Melanocyte of skin (primary cell): Measurements from ENCODE around the gene PSTPIP2. TPM values are rescaled to one million over a fixed set of nuclear protein-coding genes. Genes with fewer than 3 reads are reported as not detected.

ENCODE experiments used
- small RNA-seq, 2 donors: library from RNA; depleted of rRNA; stranded (forward); fragments of <200 nt; gene quantifications; one replicate each; pipeline ENCODE3, GENCODE V24; 2012
- total RNA-seq, 2 donors: library from RNA; depleted of rRNA; stranded (reverse); fragments of >200 nt; gene quantifications; 2 replicates each; pipeline ENCODE4 v1.2.3, GENCODE V29; 2012

The PSTPIP2 gene
- total RNA-seq, result 1 to 10 TPM; 1.3 to 2.4 TPM

DNA sequence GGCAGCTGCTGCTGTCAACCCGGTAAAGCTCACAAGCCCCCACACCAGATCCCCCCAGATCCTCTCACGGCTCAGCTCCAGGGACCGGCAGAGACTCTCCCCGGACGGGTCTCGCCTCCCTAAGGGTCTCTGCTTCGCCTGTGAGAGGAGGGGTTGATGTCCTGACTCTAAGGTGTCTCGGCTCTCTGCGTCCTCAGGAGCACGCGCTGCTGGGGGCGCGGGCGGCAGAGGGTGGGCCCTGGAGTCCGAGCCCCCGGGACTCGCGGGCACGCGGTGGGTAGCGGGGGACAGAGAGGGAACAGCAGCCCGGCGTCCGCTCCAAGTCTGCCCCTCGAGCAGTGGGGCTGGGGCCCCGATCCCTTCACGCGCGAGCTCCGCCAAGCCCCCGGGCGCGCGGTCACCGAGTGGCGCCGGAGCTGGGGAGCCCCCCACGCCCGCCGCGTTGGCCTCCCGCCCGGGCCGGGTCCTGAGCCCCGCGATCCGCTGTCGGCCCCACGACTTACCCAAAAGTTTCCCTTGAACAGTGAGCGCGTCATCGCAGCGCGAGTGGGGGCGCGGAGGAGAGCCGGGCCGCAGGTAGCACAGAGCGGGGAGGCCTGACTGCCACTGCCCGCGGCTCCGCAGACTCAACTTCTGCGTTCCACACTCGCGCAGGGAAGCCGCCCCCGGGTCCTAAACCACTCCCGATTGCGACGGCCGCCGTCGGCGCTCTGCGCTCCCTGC lies at the start of gene PSTPIP2:
Gene PSTPIP2, minus strand, starts transcription at position 608 of the 723 bp plus-strand sequence. Its CDS starts 72 bp downstream, at position 536.

DNA sequence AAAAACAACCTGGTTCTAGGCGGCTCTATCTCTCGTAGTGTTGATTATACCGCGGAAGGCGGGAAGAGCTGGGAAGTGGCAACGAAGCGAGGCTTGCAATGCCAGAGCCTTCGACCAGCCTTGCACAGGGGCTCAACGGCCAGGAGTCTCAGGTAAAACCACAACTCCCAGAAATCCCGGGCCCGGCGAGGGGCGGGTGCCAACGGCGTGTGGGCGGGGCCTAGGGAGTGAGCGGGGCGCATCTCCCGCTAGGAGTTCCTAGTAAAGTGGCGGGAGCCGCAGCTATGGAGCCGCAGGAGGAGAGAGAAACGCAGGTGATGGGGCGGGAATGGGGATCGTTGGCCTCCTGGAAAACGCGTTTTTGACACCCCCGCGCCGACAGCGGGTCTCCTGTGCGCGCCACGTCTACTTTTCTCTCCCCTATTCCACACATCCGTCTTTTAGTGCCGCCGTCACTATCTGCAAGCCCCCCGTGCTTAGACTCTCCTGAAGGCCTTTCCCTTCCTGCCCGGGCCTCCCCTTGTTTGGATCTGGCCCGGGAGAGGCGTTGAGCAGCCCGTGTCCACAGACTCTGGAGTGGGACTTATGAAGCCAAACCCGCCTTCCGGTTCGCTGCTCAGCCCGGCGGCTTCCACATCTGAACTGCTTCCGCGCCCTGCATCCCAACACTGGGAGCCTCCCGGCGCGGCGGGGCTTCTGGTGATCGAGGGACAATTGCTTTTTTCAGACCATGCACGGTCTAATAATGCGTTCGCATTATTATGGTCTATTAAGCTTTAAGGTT lies 32.3 kb upstream of the PSTPIP2 start, which contains the start of gene HAUS1:
Gene HAUS1, plus strand, starts transcription at position 258 of the 784 bp plus-strand sequence. Its CDS starts 27 bp downstream, at position 285.

DNA sequence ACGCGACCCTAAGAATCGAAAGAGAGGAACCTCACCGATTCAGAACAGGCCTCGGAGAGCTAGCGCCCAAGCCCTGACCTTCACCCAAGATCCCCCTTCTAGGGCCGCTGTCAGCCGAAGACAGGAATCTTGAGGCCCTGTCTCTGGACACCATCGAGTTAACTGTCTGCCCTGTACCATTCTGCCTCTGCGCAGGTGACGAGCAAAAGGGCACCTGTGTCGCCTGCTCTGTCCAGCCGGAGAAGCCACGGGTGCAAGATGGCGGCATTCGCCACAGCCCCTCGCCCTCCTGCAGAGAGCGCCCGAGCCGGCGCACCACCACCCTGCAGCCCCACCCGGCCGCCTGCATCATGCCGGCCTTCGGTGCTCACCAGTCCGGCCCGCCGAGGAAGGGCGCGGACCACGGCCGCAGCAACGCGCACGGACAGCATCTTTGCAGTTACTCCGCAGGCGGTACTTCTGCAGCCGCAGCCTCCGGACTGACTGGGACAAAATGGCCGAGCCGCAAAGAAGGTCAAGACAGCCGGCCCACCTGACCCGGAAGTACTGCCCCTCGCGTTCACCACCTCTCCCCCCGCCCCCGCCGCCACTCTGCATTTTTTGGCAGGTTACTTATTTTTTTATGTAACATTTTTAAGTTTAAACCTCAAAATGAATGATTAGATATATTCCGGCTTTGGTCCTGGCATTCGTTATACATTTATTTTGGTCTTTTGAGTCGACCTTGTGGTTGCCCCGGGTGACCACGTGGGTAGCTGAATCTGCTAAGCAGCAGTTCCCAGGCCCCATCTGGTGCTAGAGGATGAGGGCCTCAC lies 25.9 kb upstream of the PSTPIP2 start, which contains the start of gene ATP5F1A:
Gene ATP5F1A, minus strand, starts transcription at position 496 of the 815 bp plus-strand sequence. Its CDS starts 65 bp downstream, at position 431.

GRCh38 chr18:45967007-45967706 lies 104.9 kb downstream of the PSTPIP2 start, which contains the start of gene EPG5:
EPG5 (minus strand) TSS chr18:45967329; CDS start chr18:45967239, 90 bp downstream.

Small RNA genes lying within 50 kb of the gene (small RNA-seq; reads per million reads assigned to genes)
- gene RN7SKP26 (0 reads per million in 2 donors), gene RNU6-1278P (0 to 0.04 reads per million in 2 donors), gene RNY4P37 (0 reads per million in 2 donors)

Other genes starting within 250 kb of the PSTPIP2 start
- gene SIGLEC15, start 246.6 kb downstream of the PSTPIP2 start, total RNA-seq, result under 1 TPM; under 0.01 TPM
- gene EPG5, start 104.9 kb downstream of the PSTPIP2 start, total RNA-seq, result 10 to 100 TPM; 44.6 to 52.3 TPM
- gene ATP5F1A, start 26.0 kb upstream of the PSTPIP2 start, total RNA-seq, result 100 to 1,000 TPM; 704 to 799 TPM
- gene HAUS1, start 32.1 kb upstream of the PSTPIP2 start, total RNA-seq, result 10 to 100 TPM; 53.7 to 71.3 TPM